Activated CD4-positive, alpha-beta T cell treated with anti-CD3 and anti-CD28 coated beads, Interleukin-2, amount 10 ng/mL, durations not matched to agents 24 days and 14 days (primary cell): ENCODE measurements around the gene ANKRD17. TPM values are rescaled to one million over a fixed set of nuclear protein-coding genes. Genes with fewer than 3 reads are reported as not detected.
"Not testable (repeated sequence)": the region's sequence is repeated elsewhere in the genome, so short reads cannot be mapped to it uniquely, and the experiment has no call there.

Experiments used
- DNase-seq: peaks from one replicate; pipeline ENCODE4 v3.0.0; 2022
- H3K27ac Mint-ChIP-seq: one replicate; pipeline ENCODE4 v1.8.0; 2022; ENCODE audit warnings: mild to moderate bottlenecking, mixed read lengths
- H3K27me3 Mint-ChIP-seq: one replicate; pipeline ENCODE4 v1.8.0; 2022; ENCODE audit warnings: mixed read lengths
- H3K36me3 Mint-ChIP-seq: one replicate; pipeline ENCODE4 v1.8.0; 2022; ENCODE audit warnings: low read depth, mild to moderate bottlenecking, mixed read lengths
- H3K4me1 Mint-ChIP-seq: one replicate; pipeline ENCODE4 v1.8.0; 2021; ENCODE audit warnings: mixed read lengths
- H3K4me3 Mint-ChIP-seq: one replicate; pipeline ENCODE4 v1.8.0; 2022; ENCODE audit warnings: mild to moderate bottlenecking, moderate library complexity, mixed read lengths
- H3K9me3 Mint-ChIP-seq: one replicate; pipeline ENCODE4 v1.8.0; 2021; ENCODE audit warnings: mixed read lengths
- intact Hi-C: fragments of 100-400 bp; cut with micrococcal nuclease; formaldehyde crosslinking; loops from one replicate; pipeline ENCODE4 v1.15.1; 2023
- total RNA-seq: library from RNA; stranded (reverse); gene quantifications from 2 replicates; pipeline ENCODE4 v1.2.3, GENCODE V29; 2022

The ANKRD17 gene
- 67.4 and 76.5 TPM in 2 replicates for total RNA-seq

GRCh38 chr4:73258686-73259570 lies at the start of gene ANKRD17:
Gene ANKRD17 (minus strand): TSS chr4:73258798. CDS start chr4:73258668, 130 bp downstream.
- Mint-ChIP-seq H3K27me3 (no peaks in the 10 kb centered on the region), H3K36me3 (peaks cover 30% of the 10 kb centered on the region), H3K4me3 (peak within 1 kb of the TSS; percentile 97), H3K4me1 (peaks cover 40% of the 10 kb centered on the region), H3K27ac (peak within 1 kb of the TSS; percentile 98), H3K9me3 (no peaks in the 10 kb centered on the region)
- peak; percentile 98 for DNase-seq
- intact Hi-C loops: loop anchor here (1.0 to 5.0 kb wide), 4 partner anchors 36 to 557 kb away; partner anchors contain the start of gene COX18

DNA sequence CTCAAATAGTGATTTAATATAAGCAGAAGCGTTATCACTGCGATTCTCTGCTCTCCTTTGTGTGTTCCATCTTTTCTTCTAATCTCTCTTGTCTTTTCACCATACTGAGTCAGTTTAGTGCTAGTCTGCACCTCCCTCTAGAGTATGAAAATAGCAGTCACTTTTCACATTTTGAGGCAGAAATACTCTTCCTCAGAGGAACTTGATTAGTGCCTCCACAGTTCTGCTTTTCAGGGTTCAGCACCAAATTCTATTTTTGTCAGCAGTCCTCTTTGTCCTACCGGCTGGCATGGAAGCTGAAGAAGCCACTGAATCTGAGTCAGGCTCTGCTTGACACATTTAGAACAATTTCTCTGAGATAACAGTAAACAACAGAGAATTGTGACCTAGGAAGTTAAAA lies 49.7 kb upstream of the ANKRD17 start:
- no peaks in the 10 kb centered on the region for H3K27me3 Mint-ChIP-seq
- no peak for DNase-seq
- no peaks in the 10 kb centered on the region for H3K36me3 Mint-ChIP-seq
- H3K9me3 Mint-ChIP-seq: no peaks in the 10 kb centered on the region
- intact Hi-C loops: no loop called here
- no peak overlapping the region for H3K27ac Mint-ChIP-seq
- H3K4me3 Mint-ChIP-seq: no peak overlapping the region
- no peaks in the 10 kb centered on the region for H3K4me1 Mint-ChIP-seq

- no peak overlapping the region for H3K27ac Mint-ChIP-seq
- intact Hi-C loops: no loop called here
- no peaks in the 10 kb centered on the region for H3K27me3 Mint-ChIP-seq
- no peaks in the 10 kb centered on the region for H3K4me1 Mint-ChIP-seq
- no peak overlapping the region for H3K4me3 Mint-ChIP-seq
- no peak for DNase-seq
- H3K9me3 Mint-ChIP-seq: no peaks in the 10 kb centered on the region
- no peaks in the 10 kb centered on the region for H3K36me3 Mint-ChIP-seq
Observed at GRCh38 chr4:73303711-73304110, 45.1 kb upstream of the ANKRD17 start.

GRCh38 chr4:73299548-73300280 lies 41.1 kb upstream of the ANKRD17 start:
- Mint-ChIP-seq H3K27me3 (no peaks in the 10 kb centered on the region), H3K36me3 (no peaks in the 10 kb centered on the region), H3K27ac (no peak overlapping the region), H3K9me3 (peaks cover 13% of the 10 kb centered on the region), H3K4me1 (no peaks in the 10 kb centered on the region), H3K4me3 (no peak overlapping the region)
- no peak for DNase-seq
- intact Hi-C loops: no loop called here

DNA sequence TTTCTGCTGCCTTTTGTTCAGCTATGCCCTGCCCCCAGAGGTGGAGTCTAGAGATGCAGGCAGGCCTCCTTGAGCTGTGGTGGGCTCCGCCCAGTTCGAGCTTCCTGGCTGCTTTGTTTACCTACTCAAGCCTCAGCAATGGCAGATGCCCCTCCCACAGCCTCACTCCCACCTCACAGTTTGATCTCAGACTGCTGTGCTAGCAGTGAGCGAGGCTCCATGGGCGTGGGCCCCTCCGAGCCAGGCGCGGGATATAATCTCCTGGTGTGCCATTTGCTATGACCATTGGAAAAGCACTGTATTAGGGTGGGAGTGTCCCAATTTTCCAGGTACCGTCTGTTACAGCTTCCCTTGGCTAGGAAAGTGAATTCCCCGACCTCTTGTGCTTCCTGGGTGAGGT lies 34.1 kb upstream of the ANKRD17 start:
- H3K4me3 Mint-ChIP-seq, H3K27me3 Mint-ChIP-seq, DNase-seq, H3K27ac Mint-ChIP-seq, H3K36me3 Mint-ChIP-seq, intact Hi-C loops, H3K4me1 Mint-ChIP-seq: not testable (repeated sequence)
- H3K9me3 Mint-ChIP-seq: peaks cover 12% of the 10 kb centered on the region

DNA sequence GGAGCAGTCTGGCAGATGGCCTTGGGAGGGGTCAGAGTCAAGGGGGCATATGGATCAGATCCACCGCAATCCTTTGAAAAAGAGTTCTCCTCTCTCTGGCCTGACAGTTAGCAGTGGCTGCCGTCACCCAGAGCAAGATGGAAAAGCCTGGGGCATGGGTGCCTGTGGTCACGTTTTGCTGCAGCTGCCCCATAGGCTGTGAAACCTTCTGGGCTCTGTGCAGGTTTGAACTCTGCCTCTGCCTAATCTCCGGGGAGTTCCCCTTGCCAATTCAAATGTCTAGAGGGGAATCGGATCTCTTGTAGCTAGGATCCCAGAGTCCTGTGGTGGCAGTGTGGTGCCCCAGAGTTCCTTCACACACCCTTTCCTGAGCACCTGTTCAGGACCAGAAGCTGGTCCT lies 23.4 kb upstream of the ANKRD17 start:
- no peak for DNase-seq
- H3K36me3 Mint-ChIP-seq: peaks cover 9% of the 10 kb centered on the region
- H3K4me1 Mint-ChIP-seq: no peaks in the 10 kb centered on the region
- no peak overlapping the region for H3K4me3 Mint-ChIP-seq
- peaks cover 19% of the 10 kb centered on the region for H3K9me3 Mint-ChIP-seq
- intact Hi-C loops: no loop called here
- no peaks in the 10 kb centered on the region for H3K27me3 Mint-ChIP-seq
- H3K27ac Mint-ChIP-seq: no peak overlapping the region

- H3K36me3 Mint-ChIP-seq: peaks cover 9% of the 10 kb centered on the region
Observed at GRCh38 chr4:73281396-73281795, 22.8 kb upstream of the ANKRD17 start.

GRCh38 chr4:73277201-73277600 lies 18.6 kb upstream of the ANKRD17 start:
- intact Hi-C loops: no loop called here
- no peak overlapping the region for H3K27ac Mint-ChIP-seq
- H3K36me3 Mint-ChIP-seq: peaks cover 8% of the 10 kb centered on the region
- no peak overlapping the region for H3K4me3 Mint-ChIP-seq
- no peaks in the 10 kb centered on the region for H3K4me1 Mint-ChIP-seq
- H3K9me3 Mint-ChIP-seq: peaks cover 18% of the 10 kb centered on the region
- DNase-seq: no peak
- H3K27me3 Mint-ChIP-seq: no peaks in the 10 kb centered on the region

More at GRCh38 chr4:73281396-73281795, 22.8 kb upstream of the ANKRD17 start:
- Mint-ChIP-seq H3K9me3 (peaks cover 18% of the 10 kb centered on the region), H3K27me3 (no peaks in the 10 kb centered on the region), H3K4me3 (no peak overlapping the region), H3K4me1 (no peaks in the 10 kb centered on the region), H3K27ac (no peak overlapping the region)
- no peak for DNase-seq
- intact Hi-C loops: no loop called here

DNA sequence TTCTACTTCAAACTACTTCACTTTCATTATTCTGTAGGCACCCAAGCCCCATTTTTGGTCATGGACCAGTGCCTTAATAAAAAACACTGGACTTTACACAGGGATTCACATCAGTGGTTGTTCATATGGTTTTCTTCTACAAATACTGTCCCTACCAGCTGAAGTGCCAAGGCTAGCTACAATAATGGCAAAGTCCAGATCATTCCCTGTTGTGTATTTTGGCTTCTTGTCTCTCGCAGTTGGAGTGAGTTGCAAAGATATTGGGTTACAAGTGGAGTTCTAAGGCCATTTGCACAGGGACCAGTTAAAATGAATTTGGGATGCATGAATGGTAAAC lies 16.7 kb upstream of the ANKRD17 start:
- Mint-ChIP-seq H3K4me3 (no peak overlapping the region), H3K9me3 (peaks cover 15% of the 10 kb centered on the region), H3K36me3 (peaks cover 8% of the 10 kb centered on the region), H3K27ac (no peak overlapping the region), H3K27me3 (no peaks in the 10 kb centered on the region), H3K4me1 (no peaks in the 10 kb centered on the region)
- intact Hi-C loops: no loop called here
- DNase-seq: no peak

GRCh38 chr4:73272816-73273215 lies 14.2 kb upstream of the ANKRD17 start:
- H3K4me1 Mint-ChIP-seq: no peaks in the 10 kb centered on the region
- H3K9me3 Mint-ChIP-seq: peaks cover 8% of the 10 kb centered on the region
- no peak overlapping the region for H3K27ac Mint-ChIP-seq
- DNase-seq: no peak
- H3K27me3 Mint-ChIP-seq: no peaks in the 10 kb centered on the region
- H3K36me3 Mint-ChIP-seq: peaks cover 5% of the 10 kb centered on the region
- no peak overlapping the region for H3K4me3 Mint-ChIP-seq
- intact Hi-C loops: no loop called here

- intact Hi-C loops: no loop called here
- Mint-ChIP-seq H3K27me3 (no peaks in the 10 kb centered on the region), H3K27ac (no peak overlapping the region), H3K4me1 (peaks cover 1% of the 10 kb centered on the region), H3K9me3 (no peaks in the 10 kb centered on the region), H3K4me3 (no peak overlapping the region), H3K36me3 (peaks cover 3% of the 10 kb centered on the region)
- DNase-seq: no peak
Observed at GRCh38 chr4:73267050-73267449, 8.5 kb upstream of the ANKRD17 start.

DNA sequence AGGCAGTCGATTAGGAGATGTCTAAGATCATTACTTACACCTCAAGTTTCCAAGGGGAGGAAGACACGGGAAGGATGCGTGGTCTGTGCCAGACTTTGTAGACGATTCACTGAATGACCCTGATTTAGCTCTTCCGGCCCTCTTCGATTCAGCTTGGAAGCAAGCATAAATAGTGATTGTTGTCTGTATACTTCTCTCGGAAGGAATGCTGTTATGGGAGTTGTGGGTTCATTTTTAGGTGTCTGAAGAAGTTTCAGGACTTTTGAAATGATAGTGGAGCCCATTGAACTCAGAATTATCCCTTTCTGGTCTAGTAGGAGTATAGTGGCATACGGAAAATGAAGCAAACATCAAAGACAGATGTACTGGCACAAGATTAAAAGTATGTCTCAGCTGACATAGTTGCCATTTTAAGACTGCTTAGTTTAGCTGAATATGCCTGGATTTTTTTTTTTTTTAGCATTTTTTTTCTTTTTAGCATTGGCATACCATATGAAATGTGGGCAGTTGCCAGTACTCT lies 1.0 kb upstream of the ANKRD17 start:
- Mint-ChIP-seq H3K4me1 (peaks cover 36% of the 10 kb centered on the region), H3K36me3 (peaks cover 26% of the 10 kb centered on the region), H3K9me3 (no peaks in the 10 kb centered on the region), H3K27me3 (no peaks in the 10 kb centered on the region), H3K27ac (peak overlapping the region; percentile 98), H3K4me3 (peak overlapping the region; percentile 97)
- no peak for DNase-seq
- intact Hi-C loops: loop anchor here (1.0 to 5.0 kb wide), 4 partner anchors 36 to 557 kb away; partner anchors contain the start of gene COX18

- H3K9me3 Mint-ChIP-seq: no peaks in the 10 kb centered on the region
- peak overlapping the region; percentile 98 for H3K27ac Mint-ChIP-seq
- H3K36me3 Mint-ChIP-seq: peaks cover 31% of the 10 kb centered on the region
- intact Hi-C loops: loop anchor here (5.0 kb wide), 2 partner anchors 236 to 556 kb away; no protein-coding TSS in a partner anchor
- H3K4me1 Mint-ChIP-seq: peaks cover 40% of the 10 kb centered on the region
- H3K27me3 Mint-ChIP-seq: no peaks in the 10 kb centered on the region
- peak overlapping the region; percentile 97 for H3K4me3 Mint-ChIP-seq
- no peak for DNase-seq
Observed at GRCh38 chr4:73258436-73258685, 237 bp downstream of the ANKRD17 start.
